ENCODE measurements around the gene NAXD. TPM values are rescaled to one million over a fixed set of nuclear protein-coding genes. Genes with fewer than 3 reads are reported as not detected.

NAXD gene
- total RNA-seq, 4 donors from 2014 or later, result 14.5 to 25.2 (median 17.4) TPM

GRCh38 chr13:110583178-110583865, 32.0 kb upstream of the NAXD start:
- intact Hi-C loops (cut with DNase I), result no loop called here

GRCh38 chr13:110589793-110590390, 25.5 kb upstream of the NAXD start:
- Histone ChIP-seq H3K9me3 (no peaks in the 10 kb centered on the region), H3K27ac (no peak overlapping the region), H3K36me3 (no peaks in the 10 kb centered on the region), H3K4me1 (peaks cover 0 to 17% (median 3%) of the 10 kb centered on the region in 3 donors), H3K27me3 (no peaks in the 10 kb centered on the region), H3K4me3 (no peak overlapping the region)
- TF ChIP-seq POLR2A (IDR thresholded peaks at IDR 0.05) (no peak), CTCF (IDR thresholded peaks at IDR 0.05) (no peak)
- WGBS, 2 donors, result 48 to 55% methylated on average over 3 of the region's 3 CpGs
- DNase-seq, result no peak
- intact Hi-C loops (cut with DNase I), result loop anchor here (5.0 kb wide), 1 partner anchor 227 kb away; no protein-coding TSS in a partner anchor

More at GRCh38 chr13:110583178-110583865, 32.0 kb upstream of the NAXD start:
- Histone ChIP-seq H3K36me3 (no peaks in the 10 kb centered on the region), H3K9me3 (no peaks in the 10 kb centered on the region), H3K27ac (no peak overlapping the region), H3K27me3 (no peaks in the 10 kb centered on the region), H3K4me3 (no peak overlapping the region), H3K4me1 (no peaks in the 10 kb centered on the region)
- no peak for TF ChIP-seq POLR2A (IDR thresholded peaks at IDR 0.05)
- no peak for TF ChIP-seq CTCF (IDR thresholded peaks at IDR 0.05)
- no peak for DNase-seq
- 77 to 88% methylated on average over 10 to 11 of the region's 13 CpGs for WGBS, 2 donors

GRCh38 chr13:110590577-110590976, 24.8 kb upstream of the NAXD start:
- DNase-seq, result no peak
- intact Hi-C loops (cut with DNase I), result loop anchor here (5.0 kb wide), 1 partner anchor 227 kb away; no protein-coding TSS in a partner anchor
- 39 to 63% methylated on average over 5 to 6 of the region's 6 CpGs for WGBS, 2 donors
- peaks cover 0 to 17% (median 3%) of the 10 kb centered on the region in 3 donors for H3K4me1 ChIP-seq
- no peak overlapping the region for H3K4me3 ChIP-seq
- no peaks in the 10 kb centered on the region for H3K9me3 ChIP-seq
- no peak overlapping the region for H3K27ac ChIP-seq
- TF ChIP-seq POLR2A (IDR thresholded peaks at IDR 0.05) (no peak), CTCF (IDR thresholded peaks at IDR 0.05) (no peak)
- H3K36me3 ChIP-seq, result no peaks in the 10 kb centered on the region
- H3K27me3 ChIP-seq, result no peaks in the 10 kb centered on the region

- no peaks in the 10 kb centered on the region for H3K9me3 ChIP-seq
- intact Hi-C loops (cut with DNase I), result loop anchor here (5.0 kb wide), 1 partner anchor 225 kb away; no protein-coding TSS in a partner anchor
- H3K4me1 ChIP-seq, result peaks cover 0 to 25% (median 3%) of the 10 kb centered on the region in 3 donors
- no peaks in the 10 kb centered on the region for H3K36me3 ChIP-seq
- H3K4me3 ChIP-seq, result no peak overlapping the region
- TF ChIP-seq POLR2A (IDR thresholded peaks at IDR 0.05) (no peak), CTCF (IDR thresholded peaks at IDR 0.05) (no peak)
- H3K27ac ChIP-seq, result no peak overlapping the region
- no peaks in the 10 kb centered on the region for H3K27me3 ChIP-seq
- 52 to 57% methylated on average over 2 of the region's 2 CpGs for WGBS, 2 donors
- no peak for DNase-seq
Measured at GRCh38 chr13:110592665-110593064, 22.7 kb upstream of the NAXD start.

GRCh38 chr13:110593430-110594130, 21.8 kb upstream of the NAXD start:
- H3K27ac ChIP-seq, result no peak overlapping the region
- H3K27me3 ChIP-seq, result no peaks in the 10 kb centered on the region
- no peaks in the 10 kb centered on the region for H3K36me3 ChIP-seq
- intact Hi-C loops (cut with DNase I), result loop anchor here (5.0 kb wide), 1 partner anchor 224 kb away; no protein-coding TSS in a partner anchor
- WGBS, 2 donors, result 41 to 42% methylated on average over 6 of the region's 6 CpGs
- no peaks in the 10 kb centered on the region for H3K9me3 ChIP-seq
- peaks cover 0 to 25% (median 3%) of the 10 kb centered on the region in 3 donors for H3K4me1 ChIP-seq
- TF ChIP-seq CTCF (IDR thresholded peaks at IDR 0.05), result peak; percentile 34 to 71 (median 62)
- TF ChIP-seq POLR2A (IDR thresholded peaks at IDR 0.05), result no peak
- H3K4me3 ChIP-seq, result no peak overlapping the region
- DNase-seq, result no peak

All from esophagus squamous epithelium (tissue), 5 donors.